ENCODE data around the gene CDKN2D.

DNA sequence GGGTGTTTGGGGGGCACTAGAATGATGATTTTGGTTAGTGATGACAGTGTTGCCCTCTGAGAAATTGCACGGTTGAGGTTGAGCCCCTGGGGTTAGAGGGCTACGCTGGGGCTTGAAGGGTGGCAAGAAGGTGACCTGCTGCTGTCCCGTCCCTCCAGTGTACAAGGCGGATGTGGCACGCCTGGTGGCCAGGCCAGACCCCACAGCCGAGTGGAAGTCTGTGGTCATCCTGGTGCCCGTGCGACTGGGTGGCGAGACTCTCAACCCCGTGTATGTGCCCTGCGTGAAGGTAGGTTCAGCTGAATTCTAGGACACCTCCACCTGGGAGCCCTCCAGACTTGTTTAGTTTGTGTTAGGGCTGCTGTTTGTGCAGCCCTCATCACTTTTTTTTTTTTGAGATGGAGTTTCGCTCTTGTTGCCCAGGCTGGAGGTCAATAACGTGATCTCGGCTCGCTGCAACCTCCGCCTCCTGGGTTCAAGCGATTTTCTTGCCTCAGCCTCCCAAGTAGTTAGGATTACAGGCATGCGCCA lies 20.0 kb downstream of the CDKN2D start:
- no peak for TF ChIP-seq EZH2 (IDR thresholded peaks at IDR 0.05; ENCODE audit: insufficient read depth, poor library complexity, severe bottlenecking)
- no peak for TF ChIP-seq EZH2phosphoT487 (IDR thresholded peaks at IDR 0.05; ENCODE audit: insufficient read depth, low read depth)
